HL-60 (cell line): ENCODE results near the gene ZNF205.

ENCODE experiments used
- GABPA ChIP-seq: IDR thresholded peaks from 2 replicates; pipeline ENCODE4 v1.6.1; 2012; ENCODE audit warnings: low read depth
- POLR2AphosphoS5 ChIP-seq: IDR thresholded peaks from 2 replicates; pipeline ENCODE4 v1.6.1; 2012; ENCODE audit warnings: low read depth
- SPI1 ChIP-seq: IDR thresholded peaks from 2 replicates; pipeline ENCODE4 v1.6.1; 2012; ENCODE audit warnings: low read depth, mild to moderate bottlenecking, borderline replicate concordance
- TF ChIP-seq, protein P1 (sequence below): IDR thresholded peaks from one replicate; pipeline ENCODE4 v1.5.1; 2011; ENCODE audit warnings: low read length, control low read depth, inconsistent platforms; ENCODE audit not compliant: insufficient read depth
- TF ChIP-seq, protein P2 (sequence below): IDR thresholded peaks from 2 replicates; pipeline ENCODE4 v1.6.1; 2012; ENCODE audit warnings: low read depth; ENCODE audit not compliant: insufficient replicate concordance

DNA sequence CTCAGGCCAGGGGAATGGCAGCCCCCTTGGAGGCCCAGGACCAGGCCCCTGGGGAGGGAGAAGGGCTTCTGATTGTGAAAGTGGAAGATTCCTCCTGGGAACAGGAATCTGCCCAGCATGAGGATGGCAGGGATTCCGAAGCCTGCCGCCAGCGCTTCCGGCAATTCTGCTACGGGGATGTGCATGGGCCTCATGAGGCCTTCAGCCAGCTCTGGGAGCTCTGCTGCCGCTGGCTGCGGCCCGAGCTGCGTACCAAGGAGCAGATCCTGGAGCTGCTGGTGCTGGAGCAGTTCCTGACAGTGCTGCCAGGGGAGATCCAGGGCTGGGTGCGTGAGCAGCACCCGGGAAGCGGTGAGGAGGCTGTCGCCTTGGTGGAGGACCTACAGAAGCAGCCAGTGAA, 24.9 kb downstream of the ZNF205 start:
- TF ChIP-seq, protein P1, sequence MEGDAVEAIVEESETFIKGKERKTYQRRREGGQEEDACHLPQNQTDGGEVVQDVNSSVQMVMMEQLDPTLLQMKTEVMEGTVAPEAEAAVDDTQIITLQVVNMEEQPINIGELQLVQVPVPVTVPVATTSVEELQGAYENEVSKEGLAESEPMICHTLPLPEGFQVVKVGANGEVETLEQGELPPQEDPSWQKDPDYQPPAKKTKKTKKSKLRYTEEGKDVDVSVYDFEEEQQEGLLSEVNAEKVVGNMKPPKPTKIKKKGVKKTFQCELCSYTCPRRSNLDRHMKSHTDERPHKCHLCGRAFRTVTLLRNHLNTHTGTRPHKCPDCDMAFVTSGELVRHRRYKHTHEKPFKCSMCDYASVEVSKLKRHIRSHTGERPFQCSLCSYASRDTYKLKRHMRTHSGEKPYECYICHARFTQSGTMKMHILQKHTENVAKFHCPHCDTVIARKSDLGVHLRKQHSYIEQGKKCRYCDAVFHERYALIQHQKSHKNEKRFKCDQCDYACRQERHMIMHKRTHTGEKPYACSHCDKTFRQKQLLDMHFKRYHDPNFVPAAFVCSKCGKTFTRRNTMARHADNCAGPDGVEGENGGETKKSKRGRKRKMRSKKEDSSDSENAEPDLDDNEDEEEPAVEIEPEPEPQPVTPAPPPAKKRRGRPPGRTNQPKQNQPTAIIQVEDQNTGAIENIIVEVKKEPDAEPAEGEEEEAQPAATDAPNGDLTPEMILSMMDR: no peak
- TF ChIP-seq, protein P2, sequence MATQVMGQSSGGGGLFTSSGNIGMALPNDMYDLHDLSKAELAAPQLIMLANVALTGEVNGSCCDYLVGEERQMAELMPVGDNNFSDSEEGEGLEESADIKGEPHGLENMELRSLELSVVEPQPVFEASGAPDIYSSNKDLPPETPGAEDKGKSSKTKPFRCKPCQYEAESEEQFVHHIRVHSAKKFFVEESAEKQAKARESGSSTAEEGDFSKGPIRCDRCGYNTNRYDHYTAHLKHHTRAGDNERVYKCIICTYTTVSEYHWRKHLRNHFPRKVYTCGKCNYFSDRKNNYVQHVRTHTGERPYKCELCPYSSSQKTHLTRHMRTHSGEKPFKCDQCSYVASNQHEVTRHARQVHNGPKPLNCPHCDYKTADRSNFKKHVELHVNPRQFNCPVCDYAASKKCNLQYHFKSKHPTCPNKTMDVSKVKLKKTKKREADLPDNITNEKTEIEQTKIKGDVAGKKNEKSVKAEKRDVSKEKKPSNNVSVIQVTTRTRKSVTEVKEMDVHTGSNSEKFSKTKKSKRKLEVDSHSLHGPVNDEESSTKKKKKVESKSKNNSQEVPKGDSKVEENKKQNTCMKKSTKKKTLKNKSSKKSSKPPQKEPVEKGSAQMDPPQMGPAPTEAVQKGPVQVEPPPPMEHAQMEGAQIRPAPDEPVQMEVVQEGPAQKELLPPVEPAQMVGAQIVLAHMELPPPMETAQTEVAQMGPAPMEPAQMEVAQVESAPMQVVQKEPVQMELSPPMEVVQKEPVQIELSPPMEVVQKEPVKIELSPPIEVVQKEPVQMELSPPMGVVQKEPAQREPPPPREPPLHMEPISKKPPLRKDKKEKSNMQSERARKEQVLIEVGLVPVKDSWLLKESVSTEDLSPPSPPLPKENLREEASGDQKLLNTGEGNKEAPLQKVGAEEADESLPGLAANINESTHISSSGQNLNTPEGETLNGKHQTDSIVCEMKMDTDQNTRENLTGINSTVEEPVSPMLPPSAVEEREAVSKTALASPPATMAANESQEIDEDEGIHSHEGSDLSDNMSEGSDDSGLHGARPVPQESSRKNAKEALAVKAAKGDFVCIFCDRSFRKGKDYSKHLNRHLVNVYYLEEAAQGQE: no peak
- TF ChIP-seq POLR2AphosphoS5 (no peak), GABPA (no peak), SPI1 (no peak)
